Hindlimb muscle (tissue), 1 donor: ENCODE results near the gene OR4E1. TPM values are rescaled to one million over a fixed set of nuclear protein-coding genes. Genes with fewer than 3 reads are reported as not detected.
"Not testable (repeated sequence)": the region's sequence is repeated elsewhere in the genome, so short reads cannot be mapped to it uniquely, and the experiment has no call there.

ENCODE experiments used
- DNase-seq: peaks from one replicate; pipeline ENCODE4 v3.0.0-alpha.2; 2013
- polyA plus RNA-seq: library from polyadenylated mRNA; unstranded; fragments of 120-200 nt; gene quantifications from one replicate; pipeline ENCODE4 v1.2.1, GENCODE V29; 2013; ENCODE audit not compliant: insufficient read length

Gene OR4E1
- polyA plus RNA-seq, 1 donor, result not detected

DNA sequence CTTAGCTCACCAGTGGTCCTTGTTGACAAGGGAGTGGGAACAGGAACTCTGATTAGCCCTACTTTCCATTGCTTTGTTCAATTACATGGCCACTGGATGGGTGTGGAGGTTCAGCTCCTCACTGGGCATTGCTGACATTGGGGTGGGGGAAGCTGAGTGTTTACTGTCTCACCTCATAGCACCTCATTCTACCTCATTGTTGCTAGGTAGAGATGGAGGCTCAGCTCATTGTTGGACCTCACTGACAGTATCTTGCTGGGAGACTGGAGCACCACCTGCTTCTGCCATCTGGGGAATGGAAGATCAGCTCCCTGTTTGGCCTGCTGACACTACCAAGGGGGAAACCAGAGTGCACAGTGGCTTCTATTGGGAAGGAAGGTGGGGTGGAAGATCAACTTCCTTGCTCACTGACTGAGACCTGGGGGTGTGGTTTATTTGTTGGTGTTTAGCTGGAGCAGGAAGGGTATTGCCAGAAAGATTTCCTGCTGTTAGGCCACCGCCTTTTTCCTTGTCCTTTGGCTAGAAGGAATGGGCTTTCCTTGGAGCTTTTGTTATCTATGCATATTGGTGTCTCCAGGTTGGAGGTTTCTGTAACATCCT, 21.3 kb downstream of the OR4E1 start:
- no peak for DNase-seq

DNA sequence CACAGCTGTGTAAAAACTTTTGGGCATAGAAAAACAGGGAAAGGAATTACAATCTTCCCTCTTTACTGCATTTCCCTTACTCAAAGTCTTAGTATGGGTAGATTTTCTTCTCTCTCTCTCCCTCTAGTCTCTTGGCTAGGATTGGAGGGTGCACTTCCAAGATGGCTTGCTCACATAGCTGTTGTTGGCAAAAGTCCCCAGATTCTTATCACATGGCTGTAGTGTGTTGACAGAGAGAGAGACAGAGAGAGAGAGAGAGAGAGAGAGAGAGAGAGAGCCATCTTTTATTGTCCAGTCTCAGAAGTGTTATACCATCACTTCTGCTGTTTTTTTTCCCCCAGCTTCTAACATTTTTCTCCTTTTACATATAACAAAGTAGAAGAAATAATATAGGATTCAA, 26.2 kb downstream of the OR4E1 start:
- DNase-seq, result no peak

DNA sequence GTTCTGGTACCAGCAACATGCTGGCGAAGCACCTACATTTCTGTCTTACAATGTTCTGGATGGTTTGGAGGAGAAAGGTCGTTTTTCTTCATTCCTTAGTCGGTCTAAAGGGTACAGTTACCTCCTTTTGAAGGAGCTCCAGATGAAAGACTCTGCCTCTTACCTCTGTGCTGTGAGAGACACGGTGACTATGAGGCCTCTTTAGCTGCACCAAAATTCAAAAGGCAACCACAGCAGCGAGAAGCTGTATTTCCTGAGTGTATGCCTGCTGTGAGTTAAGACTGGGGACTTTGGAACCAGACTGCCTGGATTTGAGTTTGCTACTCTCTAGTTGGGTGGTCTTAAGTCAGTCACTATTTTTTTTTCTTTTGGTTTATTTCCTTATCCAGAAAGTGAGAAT, 30.2 kb downstream of the OR4E1 start:
- DNase-seq, result no peak

- DNase-seq, result no peak
Observed at GRCh38 chr14:21642683-21643082, 30.9 kb downstream of the OR4E1 start.

DNA sequence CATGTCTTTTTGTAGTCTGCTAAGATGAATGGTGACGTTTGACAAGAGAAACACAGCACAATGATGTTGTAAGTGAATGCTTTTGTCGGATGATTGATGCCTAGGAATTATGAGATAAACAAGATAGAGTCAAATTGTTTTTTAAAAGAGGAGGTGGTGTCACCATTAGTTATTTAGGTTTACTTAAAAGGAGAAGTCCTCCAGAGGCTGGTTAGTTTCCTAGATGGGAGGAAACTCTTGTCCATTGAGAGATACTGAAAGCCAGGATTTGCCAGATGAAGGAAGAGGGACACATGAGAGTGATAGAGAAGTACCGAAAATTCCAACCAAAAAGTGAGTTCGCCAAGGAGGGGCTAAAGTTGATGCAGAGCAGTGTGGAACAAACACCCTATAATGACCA, 38.8 kb downstream of the OR4E1 start, which contains the start of gene OR10G2:
TSS of gene OR10G2 (minus strand) at position 101 of the 400 bp plus-strand sequence. CDS start at position 3, 98 bp downstream.
- DNase-seq, result no peak

DNA sequence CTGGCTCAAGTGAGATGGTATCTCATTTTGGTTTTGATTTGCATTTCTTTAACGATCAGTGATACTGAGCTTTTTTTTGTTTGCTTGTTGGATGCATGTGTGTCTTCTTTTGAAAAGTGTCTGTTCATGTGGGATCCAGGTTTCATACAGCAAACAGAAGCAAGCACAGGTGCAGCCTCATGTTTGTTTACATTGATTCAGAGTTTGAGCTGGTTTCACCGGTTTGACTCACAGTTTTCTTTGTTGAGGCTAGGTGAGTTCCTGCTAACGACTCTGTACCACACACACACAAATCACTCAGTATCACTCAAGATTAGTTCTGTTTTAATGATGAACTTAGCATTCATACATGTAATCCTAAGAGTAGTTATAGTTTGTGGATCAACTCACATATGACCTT, 42.5 kb downstream of the OR4E1 start:
- no peak for DNase-seq

GRCh38 chr14:21630503-21630902, 43.1 kb downstream of the OR4E1 start:
- not testable (repeated sequence) for DNase-seq

DNA sequence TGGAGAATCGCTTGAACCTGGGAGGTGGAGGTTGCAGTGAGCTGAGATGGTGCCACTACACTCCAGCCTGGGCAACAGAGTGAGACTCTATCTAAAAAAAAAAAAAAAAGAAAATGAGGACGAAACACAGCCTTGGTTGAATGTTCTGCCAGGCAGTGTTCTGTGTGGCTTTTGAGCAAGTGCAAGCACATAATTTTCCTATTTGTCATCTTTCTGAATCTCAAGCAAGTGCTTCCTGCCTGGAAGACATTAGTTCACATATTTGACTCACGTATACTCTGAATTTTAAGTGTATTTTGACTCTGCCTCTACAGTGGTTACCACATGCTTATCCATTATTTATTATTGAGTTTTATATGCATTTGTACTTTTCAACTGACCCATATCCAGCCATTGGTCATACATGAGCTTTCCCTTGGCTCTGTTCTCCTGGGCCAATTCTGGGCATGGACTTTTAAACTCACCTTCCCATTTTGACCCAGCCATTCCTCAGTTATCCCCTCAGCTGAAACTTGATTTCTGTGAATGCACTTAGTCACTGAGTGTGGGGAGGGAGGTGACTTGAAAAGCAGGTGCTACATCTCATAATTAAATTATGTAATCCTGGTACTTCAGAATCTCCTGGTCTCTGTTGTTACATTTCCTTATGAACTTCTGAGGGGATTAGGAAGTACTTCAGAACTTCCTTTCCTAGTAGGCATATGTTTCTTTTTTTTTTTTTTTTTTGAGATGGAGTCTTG, 47.0 kb downstream of the OR4E1 start:
- no peak for DNase-seq

Other genes with a start within 250 kb of the OR4E1 start
- 44.8 TPM for gene CHD8, start 217.7 kb downstream of the OR4E1 start, polyA plus RNA-seq
- 21.8 TPM for gene RAB2B, start 196.9 kb downstream of the OR4E1 start, polyA plus RNA-seq
- 47.0 TPM for gene TOX4, start 196.6 kb downstream of the OR4E1 start, polyA plus RNA-seq
- 43.7 TPM for gene METTL3, start 162.5 kb downstream of the OR4E1 start, polyA plus RNA-seq
- gene SALL2, start 147.5 kb downstream of the OR4E1 start, polyA plus RNA-seq, result 11.9 TPM
- gene OR10G3, start 93.7 kb downstream of the OR4E1 start, polyA plus RNA-seq, result not detected
- gene OR10G2, start 38.9 kb downstream of the OR4E1 start, polyA plus RNA-seq, result not detected
- gene OR4E2, start 20.0 kb downstream of the OR4E1 start, polyA plus RNA-seq, result not detected